Measurements from ENCODE around the gene EVI5.

EVI5 gene

GRCh38 chr1:92784639-92785500, at the start of gene EVI5:
EVI5 (minus strand) TSS chr1:92785108; CDS start chr1:92736546, 48,562 bp downstream.
- peak; percentile 53 for DNase-seq (ENCODE audit: low spot score)

GRCh38 chr1:92834617-92835016, 49.7 kb upstream of the EVI5 start:
- no peak for DNase-seq (ENCODE audit: low spot score)

GRCh38 chr1:92833840-92834239, 48.9 kb upstream of the EVI5 start:
- no peak for DNase-seq (ENCODE audit: low spot score)

- no peak for DNase-seq (ENCODE audit: low spot score)
Measured at GRCh38 chr1:92832537-92833114, 47.7 kb upstream of the EVI5 start.

GRCh38 chr1:92831762-92832536, 47.0 kb upstream of the EVI5 start, which contains the start of gene RPL5:
RPL5 (plus strand) TSS chr1:92832040; CDS start chr1:92832115, 75 bp downstream.
- peak; percentile 98 for DNase-seq (ENCODE audit: low spot score)

GRCh38 chr1:92831368-92831761, 46.5 kb upstream of the EVI5 start:
- DNase-seq (ENCODE audit: low spot score): no peak

- DNase-seq (ENCODE audit: low spot score): no peak
Measured at GRCh38 chr1:92826792-92827191, 41.9 kb upstream of the EVI5 start.

GRCh38 chr1:92822879-92823278, 38.0 kb upstream of the EVI5 start:
- no peak for DNase-seq (ENCODE audit: low spot score)

- no peak for DNase-seq (ENCODE audit: low spot score)
Measured at GRCh38 chr1:92820551-92820950, 35.6 kb upstream of the EVI5 start.

GRCh38 chr1:92820024-92820423, 35.1 kb upstream of the EVI5 start:
- DNase-seq (ENCODE audit: low spot score): no peak

- peak; percentile 42 for DNase-seq (ENCODE audit: low spot score)
Measured at GRCh38 chr1:92817986-92818764, 33.3 kb upstream of the EVI5 start.

GRCh38 chr1:92817137-92817697, 32.3 kb upstream of the EVI5 start:
- no peak for DNase-seq (ENCODE audit: low spot score)

GRCh38 chr1:92816732-92817131, 31.8 kb upstream of the EVI5 start:
- no peak for DNase-seq (ENCODE audit: low spot score)

- DNase-seq (ENCODE audit: low spot score): no peak
Measured at GRCh38 chr1:92808381-92808780, 23.5 kb upstream of the EVI5 start.

- no peak for DNase-seq (ENCODE audit: low spot score)
Measured at GRCh38 chr1:92805216-92805615, 20.3 kb upstream of the EVI5 start.

GRCh38 chr1:92804721-92805201, 19.9 kb upstream of the EVI5 start:
- no peak for DNase-seq (ENCODE audit: low spot score)

GRCh38 chr1:92803140-92803887, 18.4 kb upstream of the EVI5 start:
- no peak for DNase-seq (ENCODE audit: low spot score)

GRCh38 chr1:92797961-92798360, 13.1 kb upstream of the EVI5 start:
- DNase-seq (ENCODE audit: low spot score): no peak

- DNase-seq (ENCODE audit: low spot score): no peak
Measured at GRCh38 chr1:92797297-92797696, 12.4 kb upstream of the EVI5 start.

GRCh38 chr1:92795166-92795565, 10.3 kb upstream of the EVI5 start:
- no peak for DNase-seq (ENCODE audit: low spot score)

GRCh38 chr1:92792340-92792782, 7.5 kb upstream of the EVI5 start:
- DNase-seq (ENCODE audit: low spot score): no peak
